ENCODE measurements around the gene ORC6. TPM values are rescaled to one million over a fixed set of nuclear protein-coding genes. Genes with fewer than 3 reads are reported as not detected.

Gene ORC6
- total RNA-seq, 4 donors from 2014 or later = 0.60 to 4.9 (median 2.7) TPM; not detected in 1

DNA sequence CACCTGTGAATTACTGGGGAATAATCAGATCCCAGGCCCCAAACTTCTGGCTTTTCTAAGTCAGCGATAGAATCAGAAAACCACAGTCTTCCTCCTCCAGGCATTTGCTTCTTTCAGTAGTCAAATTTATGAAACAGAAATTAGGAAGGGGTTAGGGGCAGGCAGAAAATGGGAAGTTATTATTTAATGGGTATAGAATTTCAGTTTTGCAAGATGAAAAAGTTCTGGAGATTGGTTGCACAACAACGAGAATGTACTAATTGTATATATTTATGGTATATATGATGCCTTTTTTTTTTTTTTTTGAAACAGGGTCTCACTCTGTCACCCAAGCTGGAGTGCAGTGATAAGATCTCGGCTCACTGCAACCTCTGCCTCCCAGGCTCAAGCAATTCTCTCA is 23.5 kb downstream of the ORC6 start:
- in situ Hi-C loops (cut with MboI; ENCODE audit: low pct_ligation_motif_present in 1 of 4, low pct_unique_long_range_greater_than_20kb in 1 of 4, low sequenced_read_pairs in 3 of 4) (no loop called here), intact Hi-C loops (cut with DNase I; ENCODE audit: low total_unique reads) (no loop called here)
- Histone ChIP-seq H3K27ac (no peak overlapping the region), H3K4me3 (no peak overlapping the region), H3K4me1 (no peaks in the 10 kb centered on the region), H3K9me3 (no peaks in the 10 kb centered on the region), H3K27me3 (no peaks in the 10 kb centered on the region), H3K36me3 (no peaks in the 10 kb centered on the region)
- TF ChIP-seq EP300 (IDR thresholded peaks at IDR 0.05; ENCODE audit: low read depth) (no peak), POLR2AphosphoS5 (IDR thresholded peaks at IDR 0.05) (no peak), POLR2A (IDR thresholded peaks at IDR 0.05) (no peak)
- TF ChIP-seq, protein P1, sequence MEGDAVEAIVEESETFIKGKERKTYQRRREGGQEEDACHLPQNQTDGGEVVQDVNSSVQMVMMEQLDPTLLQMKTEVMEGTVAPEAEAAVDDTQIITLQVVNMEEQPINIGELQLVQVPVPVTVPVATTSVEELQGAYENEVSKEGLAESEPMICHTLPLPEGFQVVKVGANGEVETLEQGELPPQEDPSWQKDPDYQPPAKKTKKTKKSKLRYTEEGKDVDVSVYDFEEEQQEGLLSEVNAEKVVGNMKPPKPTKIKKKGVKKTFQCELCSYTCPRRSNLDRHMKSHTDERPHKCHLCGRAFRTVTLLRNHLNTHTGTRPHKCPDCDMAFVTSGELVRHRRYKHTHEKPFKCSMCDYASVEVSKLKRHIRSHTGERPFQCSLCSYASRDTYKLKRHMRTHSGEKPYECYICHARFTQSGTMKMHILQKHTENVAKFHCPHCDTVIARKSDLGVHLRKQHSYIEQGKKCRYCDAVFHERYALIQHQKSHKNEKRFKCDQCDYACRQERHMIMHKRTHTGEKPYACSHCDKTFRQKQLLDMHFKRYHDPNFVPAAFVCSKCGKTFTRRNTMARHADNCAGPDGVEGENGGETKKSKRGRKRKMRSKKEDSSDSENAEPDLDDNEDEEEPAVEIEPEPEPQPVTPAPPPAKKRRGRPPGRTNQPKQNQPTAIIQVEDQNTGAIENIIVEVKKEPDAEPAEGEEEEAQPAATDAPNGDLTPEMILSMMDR (IDR thresholded peaks at IDR 0.05) = no peak
- 67 to 70% methylated on average over 3 of the region's 3 CpGs for WGBS, 2 donors (ENCODE audit: low coverage in 1 of 2)
- no peak for DNase-seq

GRCh38 chr16:46713634-46714033 is 24.2 kb downstream of the ORC6 start:
- in situ Hi-C loops (cut with MboI; ENCODE audit: low pct_ligation_motif_present in 1 of 4, low pct_unique_long_range_greater_than_20kb in 1 of 4, low sequenced_read_pairs in 3 of 4) (no loop called here), intact Hi-C loops (cut with DNase I; ENCODE audit: low total_unique reads) (no loop called here)
- TF ChIP-seq POLR2AphosphoS5 (IDR thresholded peaks at IDR 0.05) (no peak), EP300 (IDR thresholded peaks at IDR 0.05; ENCODE audit: low read depth) (no peak)

DNA sequence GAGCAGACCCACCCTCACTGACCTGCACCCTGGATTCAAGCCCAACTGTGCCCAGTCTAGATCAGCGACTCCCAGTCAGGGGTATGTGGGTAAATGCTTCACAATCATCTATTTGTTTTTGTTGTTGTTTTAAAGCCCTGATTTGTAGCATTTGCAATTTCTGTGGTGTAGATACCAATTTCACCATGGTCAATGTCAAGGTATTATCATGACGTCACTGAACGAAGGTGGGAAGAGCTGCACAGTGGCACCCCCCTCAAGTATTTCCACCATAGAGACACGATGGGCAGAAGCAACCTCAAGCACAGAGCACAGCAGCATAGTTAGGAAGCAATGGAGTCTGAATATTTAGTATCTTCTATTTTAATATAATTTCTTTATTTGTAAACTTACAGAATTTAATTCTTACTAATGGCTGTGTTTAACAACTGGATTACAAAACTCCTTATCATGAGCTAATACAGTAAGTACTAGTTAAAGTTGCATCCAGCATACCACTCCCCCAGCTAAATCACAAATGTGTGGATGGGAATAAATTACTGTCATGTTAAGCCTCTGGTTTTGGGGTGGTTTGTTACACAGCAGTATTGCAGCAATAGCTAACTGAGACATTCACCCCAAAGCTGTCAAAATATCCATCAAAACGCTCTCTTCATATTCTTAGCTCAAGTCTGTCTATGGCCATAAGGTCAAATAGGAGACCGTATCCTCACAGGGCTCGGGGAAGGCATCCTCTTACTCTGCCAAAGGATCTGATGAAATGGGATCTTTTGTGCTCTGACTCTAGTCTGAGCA is 25.5 kb downstream of the ORC6 start:
- H3K27ac ChIP-seq = no peak overlapping the region
- WGBS, 2 donors (ENCODE audit: low coverage in 1 of 2) = 85 to 86% methylated on average over 6 to 7 of the region's 7 CpGs
- H3K27me3 ChIP-seq = no peaks in the 10 kb centered on the region
- no peak for DNase-seq
- TF ChIP-seq POLR2A (IDR thresholded peaks at IDR 0.05) (no peak), POLR2AphosphoS5 (IDR thresholded peaks at IDR 0.05) (no peak), EP300 (IDR thresholded peaks at IDR 0.05; ENCODE audit: low read depth) (no peak)
- TF ChIP-seq, protein P1 (IDR thresholded peaks at IDR 0.05) = no peak
- in situ Hi-C loops (cut with MboI; ENCODE audit: low pct_ligation_motif_present in 1 of 4, low pct_unique_long_range_greater_than_20kb in 1 of 4, low sequenced_read_pairs in 3 of 4) = no loop called here
- no peaks in the 10 kb centered on the region for H3K4me1 ChIP-seq
- H3K36me3 ChIP-seq = no peaks in the 10 kb centered on the region
- intact Hi-C loops (cut with DNase I; ENCODE audit: low total_unique reads) = no loop called here
- no peaks in the 10 kb centered on the region for H3K9me3 ChIP-seq
- no peak overlapping the region for H3K4me3 ChIP-seq

More at GRCh38 chr16:46713634-46714033, 24.2 kb downstream of the ORC6 start:
- Histone ChIP-seq H3K36me3 (no peaks in the 10 kb centered on the region), H3K9me3 (no peaks in the 10 kb centered on the region), H3K27ac (no peak overlapping the region), H3K4me1 (no peaks in the 10 kb centered on the region), H3K27me3 (no peaks in the 10 kb centered on the region), H3K4me3 (no peak overlapping the region)
- 61 to 69% methylated on average over 3 of the region's 3 CpGs for WGBS, 2 donors (ENCODE audit: low coverage in 1 of 2)
- DNase-seq = no peak

- H3K9me3 ChIP-seq = no peaks in the 10 kb centered on the region
- no peaks in the 10 kb centered on the region for H3K36me3 ChIP-seq
- H3K4me1 ChIP-seq = no peaks in the 10 kb centered on the region
- DNase-seq = no peak
- H3K27me3 ChIP-seq = no peaks in the 10 kb centered on the region
- 74 to 78% methylated on average over 3 to 6 of the region's 6 CpGs for whole genome bisulfite sequencing, 2 donors (ENCODE audit: low coverage in 1 of 2)
- TF ChIP-seq POLR2AphosphoS5 (IDR thresholded peaks at IDR 0.05) = no peak
- TF ChIP-seq EP300 (IDR thresholded peaks at IDR 0.05; ENCODE audit: low read depth) = no peak
- TF ChIP-seq POLR2A (IDR thresholded peaks at IDR 0.05) = no peak
- TF ChIP-seq, protein P1 (IDR thresholded peaks at IDR 0.05) = no peak
- in situ Hi-C loops (cut with MboI; ENCODE audit: low pct_ligation_motif_present in 1 of 4, low pct_unique_long_range_greater_than_20kb in 1 of 4, low sequenced_read_pairs in 3 of 4) (no loop called here), intact Hi-C loops (cut with DNase I; ENCODE audit: low total_unique reads) (no loop called here)
- H3K4me3 ChIP-seq = no peak overlapping the region
- no peak overlapping the region for H3K27ac ChIP-seq
Measured at GRCh38 chr16:46715769-46716305, 26.4 kb downstream of the ORC6 start.
